Activated T-cell treated with anti-CD3 and anti-CD28 coated beads, Interleukin-2, amount 50 U/mL, for 72 hours (primary cell): ENCODE data around the gene TNPO2. TPM values are rescaled to one million over a fixed set of nuclear protein-coding genes. Genes with fewer than 3 reads are reported as not detected.
"Not testable (repeated sequence)": the region's sequence is repeated elsewhere in the genome, so short reads cannot be mapped to it uniquely, and the experiment has no call there.

Experiments
- ATAC-seq, 2 donors: fragments of 150-1000 bp; cut with Tn5 transposase; replicated peaks in 1 of 2; 2 replicates each; pipeline ENCODE4 v1.10.0; 2021; ENCODE audit warnings: moderate library complexity in 2 of 2, mild to moderate bottlenecking in 1 of 2
- DNase-seq, 2 donors: peaks; one replicate each; pipeline ENCODE4 v3.0.0; 2021 to 2022; ENCODE audit warnings: mixed read lengths in 1 of 2
- H3K27ac Mint-ChIP-seq: one replicate; pipeline ENCODE4 v1.8.0; 2022; ENCODE audit warnings: mild to moderate bottlenecking, moderate library complexity, mixed read lengths
- H3K27me3 Mint-ChIP-seq: one replicate; pipeline ENCODE4 v1.8.0; 2022; ENCODE audit warnings: low read depth, mixed read lengths
- H3K36me3 Mint-ChIP-seq, 2 donors: one replicate each; pipeline ENCODE4 v1.8.0; 2022; ENCODE audit warnings: mixed read lengths in 2 of 2, mild to moderate bottlenecking in 1 of 2; ENCODE audit not compliant: insufficient read depth in 2 of 2
- H3K4me1 Mint-ChIP-seq: one replicate; pipeline ENCODE4 v1.8.0; 2022; ENCODE audit warnings: low read depth, mixed read lengths
- H3K4me3 Mint-ChIP-seq, 2 donors: one replicate each; pipeline ENCODE4 v1.8.0; 2022; ENCODE audit warnings: mild to moderate bottlenecking in 2 of 2, mixed read lengths in 2 of 2, moderate library complexity in 2 of 2
- H3K9me3 Mint-ChIP-seq, 2 donors: one replicate each; pipeline ENCODE4 v1.8.0; 2022; ENCODE audit warnings: mixed read lengths in 2 of 2
- total RNA-seq, 2 donors: library from RNA; stranded (reverse); gene quantifications; one replicate each; pipeline ENCODE4 v1.2.3, GENCODE V29; 2022

TNPO2 gene
- total RNA-seq, 2 donors from 2014 or later, result 62.6 to 73.2 TPM

DNA sequence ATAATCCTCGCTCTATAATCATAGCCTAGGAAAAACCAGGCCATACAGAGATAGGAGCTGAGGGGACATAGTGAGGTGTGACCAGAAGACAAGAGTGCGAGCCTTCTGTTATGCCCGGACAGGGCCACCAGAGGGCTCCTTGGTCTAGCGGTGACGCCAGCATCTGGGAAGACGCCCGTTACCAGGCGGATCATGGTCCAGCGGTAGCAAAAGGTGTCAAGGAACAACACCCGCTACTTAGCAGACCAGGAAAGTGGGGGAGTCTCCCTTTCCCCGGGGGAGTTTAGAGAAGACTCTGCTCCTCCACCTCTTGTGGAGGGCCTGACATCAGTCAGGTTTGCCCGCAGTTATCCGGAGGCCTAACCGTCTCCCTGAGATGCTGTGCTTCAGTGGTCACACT, 11.7 kb downstream of the TNPO2 start:
- H3K27me3 Mint-ChIP-seq, H3K9me3 Mint-ChIP-seq, ATAC-seq, H3K27ac Mint-ChIP-seq, DNase-seq, H3K4me3 Mint-ChIP-seq, H3K4me1 Mint-ChIP-seq: not testable (repeated sequence)
- H3K36me3 Mint-ChIP-seq, result peaks cover 11 to 15% of the 10 kb centered on the region in 2 donors

- Mint-ChIP-seq H3K4me3 (no peak overlapping the region), H3K27me3 (no peaks in the 10 kb centered on the region), H3K36me3 (peaks cover 8 to 15% of the 10 kb centered on the region in 2 donors), H3K27ac (no peak overlapping the region), H3K9me3 (no peaks in the 10 kb centered on the region), H3K4me1 (no peaks in the 10 kb centered on the region)
- ATAC-seq (no peak), DNase-seq (no peak)
Measured at GRCh38 chr19:12711187-12711586, 12.5 kb downstream of the TNPO2 start.

GRCh38 chr19:12708641-12709040, 15.1 kb downstream of the TNPO2 start:
- no peak for ATAC-seq
- no peak overlapping the region for H3K4me3 Mint-ChIP-seq
- no peaks in the 10 kb centered on the region for H3K4me1 Mint-ChIP-seq
- no peaks in the 10 kb centered on the region for H3K9me3 Mint-ChIP-seq
- H3K27me3 Mint-ChIP-seq, result no peaks in the 10 kb centered on the region
- H3K27ac Mint-ChIP-seq, result no peak overlapping the region
- no peak for DNase-seq
- peaks cover 8 to 17% of the 10 kb centered on the region in 2 donors for H3K36me3 Mint-ChIP-seq

DNA sequence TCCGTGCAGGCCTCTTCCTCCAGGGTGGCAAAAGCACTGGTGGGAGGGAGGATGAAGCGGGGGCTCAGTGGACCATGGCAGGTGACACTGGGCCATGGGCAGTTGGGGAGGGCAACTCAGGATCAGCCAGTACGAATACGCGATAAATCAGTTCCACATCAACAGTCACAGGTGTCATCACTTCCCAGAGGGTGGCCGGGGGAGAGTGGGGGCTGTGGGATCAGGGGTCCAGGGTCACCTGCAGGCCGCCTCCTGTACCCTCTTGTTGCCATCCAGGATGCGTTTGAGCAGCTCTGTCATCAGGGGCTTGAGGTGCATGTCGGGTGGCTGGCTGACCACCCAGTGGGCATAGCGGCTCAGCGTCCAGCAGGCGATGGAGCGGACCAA, 17.4 kb downstream of the TNPO2 start:
- peaks cover 9 to 21% of the 10 kb centered on the region in 2 donors for H3K36me3 Mint-ChIP-seq

DNA sequence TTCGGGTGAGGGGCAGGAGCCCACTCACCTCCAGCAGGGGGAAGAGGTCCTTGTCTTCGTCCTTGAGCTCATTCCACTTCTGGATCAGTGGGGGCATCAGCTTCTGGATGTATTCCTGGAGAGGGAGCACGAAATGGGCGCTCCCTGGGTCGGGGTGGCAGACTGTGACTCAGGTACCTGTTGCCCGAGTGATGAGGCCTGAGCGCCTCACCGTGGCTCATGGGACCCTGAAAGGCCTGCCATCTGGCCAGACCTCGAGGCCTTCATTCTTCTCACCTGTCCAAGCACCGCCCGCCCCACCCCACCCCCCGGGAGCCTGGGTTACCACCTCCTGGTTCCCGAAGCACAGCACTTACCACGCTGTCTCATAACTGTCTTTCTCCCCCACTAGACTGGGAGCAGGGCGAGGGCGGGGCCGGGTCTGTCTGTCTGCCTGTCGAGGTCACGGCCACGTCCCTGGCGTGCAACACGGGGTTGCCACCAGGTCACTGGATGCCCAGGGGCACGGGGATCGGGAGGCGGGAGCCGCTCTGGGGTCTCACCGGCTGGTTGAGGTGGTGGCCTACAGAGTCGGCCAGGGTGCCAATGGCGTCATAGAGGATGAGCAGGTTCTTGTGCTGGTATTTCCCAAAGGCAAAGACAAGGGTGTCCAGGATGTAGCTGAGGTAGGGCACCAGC, 17.9 kb downstream of the TNPO2 start:
- ATAC-seq (no peak), DNase-seq (no peak)
- Mint-ChIP-seq H3K27ac (no peak overlapping the region), H3K4me1 (no peaks in the 10 kb centered on the region), H3K27me3 (no peaks in the 10 kb centered on the region), H3K36me3 (peaks cover 6 to 17% of the 10 kb centered on the region in 2 donors), H3K4me3 (no peak overlapping the region), H3K9me3 (no peaks in the 10 kb centered on the region)

More for the DNA sequence above, 17.4 kb downstream of the TNPO2 start:
- no peaks in the 10 kb centered on the region for H3K9me3 Mint-ChIP-seq
- DNase-seq, result no peak
- H3K4me3 Mint-ChIP-seq, result no peak overlapping the region
- no peaks in the 10 kb centered on the region for H3K4me1 Mint-ChIP-seq
- no peaks in the 10 kb centered on the region for H3K27me3 Mint-ChIP-seq
- ATAC-seq, result no peak
- H3K27ac Mint-ChIP-seq, result no peak overlapping the region

GRCh38 chr19:12705169-12705568, 18.6 kb downstream of the TNPO2 start:
- H3K36me3 Mint-ChIP-seq, result peaks cover 6 to 13% of the 10 kb centered on the region in 2 donors
- ATAC-seq (no peak), DNase-seq (no peak)
- no peak overlapping the region for H3K27ac Mint-ChIP-seq
- H3K4me3 Mint-ChIP-seq, result no peak overlapping the region
- H3K9me3 Mint-ChIP-seq, result no peaks in the 10 kb centered on the region
- no peaks in the 10 kb centered on the region for H3K27me3 Mint-ChIP-seq
- no peaks in the 10 kb centered on the region for H3K4me1 Mint-ChIP-seq

- Mint-ChIP-seq H3K36me3 (peaks cover 6 to 15% of the 10 kb centered on the region in 2 donors), H3K4me3 (no peak overlapping the region), H3K27ac (no peak overlapping the region), H3K9me3 (no peaks in the 10 kb centered on the region), H3K4me1 (peaks cover 4% of the 10 kb centered on the region), H3K27me3 (no peaks in the 10 kb centered on the region)
- peak; percentile 61 to 66 for ATAC-seq
- peak; percentile 36 to 37 for DNase-seq
Measured at GRCh38 chr19:12703046-12703445, 20.7 kb downstream of the TNPO2 start.

GRCh38 chr19:12701596-12702282, 22.0 kb downstream of the TNPO2 start:
- Mint-ChIP-seq H3K4me1 (peaks cover 8% of the 10 kb centered on the region), H3K27me3 (no peaks in the 10 kb centered on the region), H3K27ac (no peak overlapping the region), H3K9me3 (no peaks in the 10 kb centered on the region), H3K4me3 (no peak overlapping the region), H3K36me3 (peaks cover 6 to 15% of the 10 kb centered on the region in 2 donors)
- ATAC-seq (no peak), DNase-seq (no peak)

DNA sequence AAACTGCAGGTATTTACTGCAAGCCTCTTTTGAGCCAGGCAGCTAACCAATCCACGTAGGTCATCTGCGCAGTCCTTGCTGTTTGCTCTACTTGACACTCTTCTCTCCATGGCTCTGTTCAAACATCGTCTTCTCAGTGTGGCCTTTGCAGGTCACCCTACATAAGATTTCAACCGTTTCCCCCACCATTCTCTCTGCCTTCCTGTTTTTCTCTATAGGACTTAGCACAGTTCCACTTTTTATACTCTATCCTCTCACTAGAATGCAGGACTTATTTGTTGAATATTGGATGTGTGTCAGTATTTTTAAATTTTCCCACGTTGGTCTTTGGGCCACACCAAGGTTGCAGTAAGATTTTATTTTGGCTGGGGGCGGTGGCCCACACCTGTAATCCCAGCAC, 25.6 kb downstream of the TNPO2 start:
- no peak for DNase-seq
- ATAC-seq, result no peak
- no peaks in the 10 kb centered on the region for H3K9me3 Mint-ChIP-seq
- no peak overlapping the region for H3K27ac Mint-ChIP-seq
- peak overlapping the region; percentile 39 to 57 for H3K4me3 Mint-ChIP-seq
- peaks cover 11% of the 10 kb centered on the region for H3K4me1 Mint-ChIP-seq
- H3K27me3 Mint-ChIP-seq, result no peaks in the 10 kb centered on the region
- H3K36me3 Mint-ChIP-seq, result peaks cover 2 to 10% of the 10 kb centered on the region in 2 donors

GRCh38 chr19:12697425-12697824, 26.3 kb downstream of the TNPO2 start:
- not testable (repeated sequence) for ATAC-seq, DNase-seq, H3K9me3 Mint-ChIP-seq, H3K36me3 Mint-ChIP-seq, H3K27me3 Mint-ChIP-seq
- H3K4me1 Mint-ChIP-seq, result peaks cover 11% of the 10 kb centered on the region
- peak overlapping the region; percentile 51 to 53 for H3K4me3 Mint-ChIP-seq
- peak overlapping the region; percentile 38 for H3K27ac Mint-ChIP-seq

DNA sequence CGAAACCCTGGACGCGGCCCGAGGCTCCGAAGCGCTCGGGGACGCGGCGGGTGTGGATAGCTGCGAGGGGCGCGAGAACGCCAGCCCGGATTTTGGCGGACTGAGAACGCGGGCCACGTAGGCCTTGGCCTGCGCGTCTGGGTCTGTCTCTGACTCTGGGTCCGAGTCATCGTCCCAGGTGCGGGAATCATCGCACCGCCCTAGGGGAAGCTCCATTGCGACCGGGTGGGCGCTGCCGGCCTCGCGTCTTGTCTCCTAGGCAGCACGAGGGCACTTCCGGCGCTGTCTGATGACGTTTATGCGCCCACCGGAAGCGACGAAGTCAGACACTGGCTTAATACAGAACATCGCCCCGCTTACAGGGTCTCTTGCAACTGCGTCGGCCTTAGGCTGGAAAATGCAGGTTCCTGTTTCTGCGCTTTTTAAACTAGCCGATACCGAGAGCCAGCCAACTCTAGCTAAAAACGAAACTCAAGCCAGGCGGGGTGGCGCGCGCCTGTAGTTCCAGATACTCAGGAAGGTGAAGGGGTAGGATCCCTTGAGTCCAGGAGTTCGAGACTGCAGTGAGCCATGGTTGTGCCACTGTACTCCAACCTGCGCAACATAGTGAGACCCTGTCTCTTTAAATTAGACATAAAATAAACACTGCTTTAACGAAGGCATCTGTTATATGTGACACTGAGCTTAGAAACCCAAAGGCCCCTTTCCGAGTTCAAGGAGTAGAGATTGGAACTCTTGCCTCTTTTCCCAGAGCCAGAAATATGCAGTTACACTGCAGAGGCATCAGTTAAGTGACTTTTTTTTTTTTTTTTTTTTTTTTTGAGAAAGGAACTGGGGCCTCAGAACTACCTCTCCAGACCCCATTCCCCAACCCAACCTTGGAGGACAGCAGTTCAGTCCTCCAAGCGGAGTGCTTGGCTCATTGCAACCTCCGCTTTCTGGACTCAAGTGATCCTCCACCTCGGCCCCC, 27.1 kb downstream of the TNPO2 start, which contains the start of gene FBXW9:
Gene FBXW9, minus strand, starts transcription at position 266 of the 970 bp plus-strand sequence. Its CDS starts 50 bp downstream, at position 216.
- peak within 1 kb of the TSS; percentile 97 for H3K27ac Mint-ChIP-seq
- peaks cover 0 to 4% of the 10 kb centered on the region in 2 donors for H3K36me3 Mint-ChIP-seq
- H3K4me1 Mint-ChIP-seq, result peaks cover 11% of the 10 kb centered on the region

DNA sequence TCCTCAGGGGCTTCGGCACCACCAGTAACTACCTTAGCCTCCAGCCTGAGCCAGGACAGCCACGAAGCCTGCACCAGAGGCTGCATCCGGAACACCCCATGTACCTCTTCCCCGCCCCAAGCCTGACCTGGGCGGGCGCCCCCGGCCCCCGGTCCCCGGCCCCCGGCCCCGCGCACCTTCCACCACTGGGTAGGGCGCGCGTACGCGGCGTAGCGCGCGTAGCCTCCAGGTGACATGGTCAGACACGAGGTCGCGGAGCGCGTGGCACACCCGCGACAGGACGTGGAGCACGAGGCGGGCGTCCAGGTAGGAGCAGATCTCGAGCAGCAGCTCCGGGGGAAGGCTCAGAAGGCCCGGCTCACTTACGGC, 27.8 kb downstream of the TNPO2 start:
- H3K27ac Mint-ChIP-seq, result no peak overlapping the region
- H3K9me3 Mint-ChIP-seq, result no peaks in the 10 kb centered on the region
- no peaks in the 10 kb centered on the region for H3K27me3 Mint-ChIP-seq
- H3K4me1 Mint-ChIP-seq, result peaks cover 11% of the 10 kb centered on the region
- peaks cover 0 to 4% of the 10 kb centered on the region in 2 donors for H3K36me3 Mint-ChIP-seq
- peak overlapping the region; percentile 87 to 97 for H3K4me3 Mint-ChIP-seq
- ATAC-seq (peak; percentile 16 to 21), DNase-seq (peak in 1 of 2 donors; percentile 23)

More for the DNA sequence above, 27.1 kb downstream of the TNPO2 start, which contains the start of gene FBXW9:
- ATAC-seq, result peak; percentile 94 to 95
- H3K27me3 Mint-ChIP-seq, result no peaks in the 10 kb centered on the region
- peak within 1 kb of the TSS; percentile 87 to 97 for H3K4me3 Mint-ChIP-seq
- peak; percentile 96 to 97 for DNase-seq
- H3K9me3 Mint-ChIP-seq, result no peaks in the 10 kb centered on the region
